ENCODE results near the gene SFXN5. TPM values are rescaled to one million over a fixed set of nuclear protein-coding genes. Genes with fewer than 3 reads are reported as not detected.
"Not testable (repeated sequence)": the region's sequence is repeated elsewhere in the genome, so short reads cannot be mapped to it uniquely, and the experiment has no call there.

The SFXN5 gene
- total RNA-seq (2014; rRNA removed; shearing (Covaris generic); ENCODE audit: low replicate concordance): 4.2 and 5.1 TPM in 2 replicates

GRCh38 chr2:73071360-73072128, at the start of gene SFXN5:
Gene SFXN5 (minus strand): TSS chr2:73071712. CDS start chr2:73071705, 7 bp downstream.
- Histone ChIP-seq H3K9me2 (replicated peaks; ENCODE audit: insufficient read depth, low read length) (no peaks in the 10 kb centered on the region), H3K4me2 (ENCODE audit: low read depth, low read length, poor library complexity, severe bottlenecking) (peak within 1 kb of the TSS; percentile 91), H3K9ac (ENCODE audit: low read length) (peak within 1 kb of the TSS; percentile 81), H3K9me3 (ENCODE audit: low read length) (no peaks in the 10 kb centered on the region), H3K4me3 (ENCODE audit: low read length) (peak within 1 kb of the TSS; percentile 82), H3K79me2 (ENCODE audit: low read length) (no peaks in the 10 kb centered on the region), H3K27ac (ENCODE audit: low read length) (no peak within 1 kb of the TSS), H3K36me3 (ENCODE audit: insufficient read depth, low read length) (no peaks in the 10 kb centered on the region), H2AFZ (ENCODE audit: low read length) (peak within 1 kb of the TSS; percentile 100), H3K27me3 (ENCODE audit: low read length) (no peaks in the 10 kb centered on the region), H3K4me1 (ENCODE audit: low read length) (peaks cover 18% of the 10 kb centered on the region), H4K20me1 (ENCODE audit: insufficient read depth, low read depth, low read length) (no peaks in the 10 kb centered on the region)
- DNase-seq: peak; percentile 99

GRCh38 chr2:73119611-73120239, 48.2 kb upstream of the SFXN5 start:
- not testable (repeated sequence) for H3K4me3 ChIP-seq (ENCODE audit: low read length); H3K4me2 ChIP-seq (ENCODE audit: low read depth, low read length, poor library complexity, severe bottlenecking); H3K27me3 ChIP-seq (ENCODE audit: low read length); H2AFZ ChIP-seq (ENCODE audit: low read length); H3K79me2 ChIP-seq (ENCODE audit: low read length); H3K4me1 ChIP-seq (ENCODE audit: low read length); H3K36me3 ChIP-seq (ENCODE audit: insufficient read depth, low read length); H4K20me1 ChIP-seq (ENCODE audit: insufficient read depth, low read depth, low read length); DNase-seq; H3K27ac ChIP-seq (ENCODE audit: low read length); H3K9me3 ChIP-seq (ENCODE audit: low read length); H3K9me2 ChIP-seq (replicated peaks; ENCODE audit: insufficient read depth, low read length); H3K9ac ChIP-seq (ENCODE audit: low read length)

- Histone ChIP-seq H3K4me2 (ENCODE audit: low read depth, low read length, poor library complexity, severe bottlenecking) (no peak overlapping the region), H3K79me2 (ENCODE audit: low read length) (no peaks in the 10 kb centered on the region), H3K9ac (ENCODE audit: low read length) (no peak overlapping the region), H3K9me3 (ENCODE audit: low read length) (no peaks in the 10 kb centered on the region), H4K20me1 (ENCODE audit: insufficient read depth, low read depth, low read length) (no peaks in the 10 kb centered on the region), H3K27ac (ENCODE audit: low read length) (no peak overlapping the region), H3K9me2 (replicated peaks; ENCODE audit: insufficient read depth, low read length) (no peaks in the 10 kb centered on the region), H3K36me3 (ENCODE audit: insufficient read depth, low read length) (no peaks in the 10 kb centered on the region), H3K4me1 (ENCODE audit: low read length) (peaks cover 7% of the 10 kb centered on the region), H3K27me3 (ENCODE audit: low read length) (no peaks in the 10 kb centered on the region), H3K4me3 (ENCODE audit: low read length) (no peak overlapping the region), H2AFZ (ENCODE audit: low read length) (no peak overlapping the region)
- no peak for DNase-seq
Measured at GRCh38 chr2:73117441-73117840, 45.9 kb upstream of the SFXN5 start.

- Histone ChIP-seq H3K9me3 (ENCODE audit: low read length) (no peaks in the 10 kb centered on the region), H3K9me2 (replicated peaks; ENCODE audit: insufficient read depth, low read length) (no peaks in the 10 kb centered on the region), H3K27me3 (ENCODE audit: low read length) (no peaks in the 10 kb centered on the region), H3K4me3 (ENCODE audit: low read length) (no peak overlapping the region), H3K9ac (ENCODE audit: low read length) (no peak overlapping the region), H3K27ac (ENCODE audit: low read length) (no peak overlapping the region), H3K4me2 (ENCODE audit: low read depth, low read length, poor library complexity, severe bottlenecking) (no peak overlapping the region), H4K20me1 (ENCODE audit: insufficient read depth, low read depth, low read length) (no peaks in the 10 kb centered on the region), H3K4me1 (ENCODE audit: low read length) (peaks cover 10% of the 10 kb centered on the region), H3K36me3 (ENCODE audit: insufficient read depth, low read length) (no peaks in the 10 kb centered on the region), H3K79me2 (ENCODE audit: low read length) (no peaks in the 10 kb centered on the region), H2AFZ (ENCODE audit: low read length) (no peak overlapping the region)
- DNase-seq: no peak
Measured at GRCh38 chr2:73116182-73116960, 44.9 kb upstream of the SFXN5 start.

GRCh38 chr2:73114273-73114867, 42.9 kb upstream of the SFXN5 start:
- no peak for DNase-seq
- no peak overlapping the region for H2AFZ ChIP-seq (ENCODE audit: low read length)
- H3K36me3 ChIP-seq (ENCODE audit: insufficient read depth, low read length): no peaks in the 10 kb centered on the region
- H3K27me3 ChIP-seq (ENCODE audit: low read length): no peaks in the 10 kb centered on the region
- H3K9me2 ChIP-seq (replicated peaks; ENCODE audit: insufficient read depth, low read length): no peaks in the 10 kb centered on the region
- H3K27ac ChIP-seq (ENCODE audit: low read length): no peak overlapping the region
- peaks cover 10% of the 10 kb centered on the region for H3K4me1 ChIP-seq (ENCODE audit: low read length)
- no peak overlapping the region for H3K4me2 ChIP-seq (ENCODE audit: low read depth, low read length, poor library complexity, severe bottlenecking)
- no peak overlapping the region for H3K4me3 ChIP-seq (ENCODE audit: low read length)
- no peak overlapping the region for H3K9ac ChIP-seq (ENCODE audit: low read length)
- H4K20me1 ChIP-seq (ENCODE audit: insufficient read depth, low read depth, low read length): no peaks in the 10 kb centered on the region
- no peaks in the 10 kb centered on the region for H3K79me2 ChIP-seq (ENCODE audit: low read length)
- H3K9me3 ChIP-seq (ENCODE audit: low read length): no peaks in the 10 kb centered on the region

- Histone ChIP-seq H3K9me2 (replicated peaks; ENCODE audit: insufficient read depth, low read length) (no peaks in the 10 kb centered on the region), H3K4me3 (ENCODE audit: low read length) (peak within 1 kb of the TSS; percentile 51), H2AFZ (ENCODE audit: low read length) (no peak within 1 kb of the TSS), H3K79me2 (ENCODE audit: low read length) (no peaks in the 10 kb centered on the region), H3K4me1 (ENCODE audit: low read length) (peaks cover 10% of the 10 kb centered on the region), H3K9ac (ENCODE audit: low read length) (0 out of 2 replicates have a peak within 1 kb of the TSS, but pooled peaks have one; percentile 32), H3K9me3 (ENCODE audit: low read length) (no peaks in the 10 kb centered on the region), H4K20me1 (ENCODE audit: insufficient read depth, low read depth, low read length) (no peaks in the 10 kb centered on the region), H3K36me3 (ENCODE audit: insufficient read depth, low read length) (no peaks in the 10 kb centered on the region), H3K27ac (ENCODE audit: low read length) (no peak within 1 kb of the TSS), H3K4me2 (ENCODE audit: low read depth, low read length, poor library complexity, severe bottlenecking) (peak within 1 kb of the TSS; percentile 60), H3K27me3 (ENCODE audit: low read length) (no peaks in the 10 kb centered on the region)
- peak; percentile 63 for DNase-seq
Measured at GRCh38 chr2:73112913-73113854, 41.7 kb upstream of the SFXN5 start, which contains the start of gene RAB11FIP5. Gene RAB11FIP5 (minus strand): TSS chr2:73112948. CDS start chr2:73112777, 171 bp downstream.

Measured in Karpas-422 (cell line).